Caco-2 (cell line): ENCODE results near the gene ACP7. TPM values are rescaled to one million over a fixed set of nuclear protein-coding genes. Genes with fewer than 3 reads are reported as not detected.
A peak's percentile ranks its signal among the peaks of the same experiment; 100 is the strongest.

ENCODE experiments used
- BruUV-seq: library from RNA; stranded (reverse); fragments of 400-500 nt; replicated peaks from 2 replicates; lab custom pipeline; 2021; lab: Mats Ljungman, UMichigan
- CTCF ChIA-PET: fragments of 300-600 bp; sonication (Branson Sonifier 250); formaldehyde crosslinking; loops from one replicate; lab custom pipeline; 2022; ENCODE audit warnings: antibody characterized with exemption; lab: Charles Lee
- POLR2A ChIA-PET: fragments of 300-600 bp; sonication (Branson Sonifier 250); formaldehyde crosslinking; loops from one replicate; lab custom pipeline; 2022; ENCODE audit warnings: antibody characterized with exemption; lab: Charles Lee
- DNase-seq, 2 experiments: peaks; one replicate each; pipeline versions ENCODE4 v3.0.0 to v3.0.0-alpha.2; 2020 to 2022
- H3K27me3 ChIP-seq: replicated peaks from 2 replicates; pipeline ENCODE4 v1.6.0; 2011; ENCODE audit warnings: low read length; ENCODE audit not compliant: control insufficient read depth, insufficient read depth
- H3K36me3 ChIP-seq: 2 replicates; pipeline ENCODE4 v1.5.1; 2011; ENCODE audit warnings: low read length; ENCODE audit not compliant: control insufficient read depth, insufficient read depth
- H3K4me1 ChIP-seq: fragments of 250-450 bp; sonication (Bioruptor Pico); 2 replicates; pipeline ENCODE4 v1.5.1; 2020; ENCODE audit warnings: mild to moderate bottlenecking
- H3K4me3 ChIP-seq: 2 replicates; pipeline ENCODE4 v1.5.1; 2011; ENCODE audit warnings: low read depth, mild to moderate bottlenecking, control low read depth, low read length
- H3K9me3 ChIP-seq: fragments of 250-450 bp; sonication (Bioruptor Pico); 2 replicates; pipeline ENCODE4 v1.5.1; 2020; ENCODE audit warnings: mild to moderate bottlenecking, moderate library complexity
- H3K27ac Mint-ChIP-seq: one replicate; pipeline ENCODE4 v1.8.0; 2022; ENCODE audit warnings: mixed read lengths; ENCODE audit not compliant: unreplicated experiment
- H3K27me3 Mint-ChIP-seq: one replicate; pipeline ENCODE4 v1.8.0; 2022; ENCODE audit warnings: mixed read lengths; ENCODE audit not compliant: insufficient read depth, unreplicated experiment
- H3K36me3 Mint-ChIP-seq: one replicate; pipeline ENCODE4 v1.8.0; 2022; ENCODE audit warnings: mild to moderate bottlenecking, mixed read lengths; ENCODE audit not compliant: insufficient read depth, unreplicated experiment
- H3K4me1 Mint-ChIP-seq: one replicate; pipeline ENCODE4 v1.8.0; 2022; ENCODE audit warnings: low read depth, mixed read lengths; ENCODE audit not compliant: unreplicated experiment
- H3K4me3 Mint-ChIP-seq: one replicate; pipeline ENCODE4 v1.8.0; 2022; ENCODE audit warnings: mild to moderate bottlenecking, moderate library complexity, mixed read lengths; ENCODE audit not compliant: unreplicated experiment
- H3K9me3 Mint-ChIP-seq: one replicate; pipeline ENCODE4 v1.8.0; 2022; ENCODE audit warnings: mixed read lengths; ENCODE audit not compliant: unreplicated experiment
- CTCF ChIP-seq, 2 experiments: fragments of 200-600 bp in 1 of 2; IDR thresholded peaks; 1 replicate in 1 of 2; 2 replicates in 1 of 2; pipeline versions ENCODE4 v1.5.1 to v1.8.0; 2011 to 2022; ENCODE audit warnings: antibody characterized with exemption in 1 of 2, control low read depth in 1 of 2, inconsistent platforms in 1 of 2, low read depth in 1 of 2, low read length in 1 of 2, mild to moderate bottlenecking in 1 of 2, moderate library complexity in 1 of 2; ENCODE audit not compliant: insufficient read depth in 1 of 2, severe bottlenecking in 1 of 2, unreplicated experiment in 1 of 2
- intact Hi-C: fragments of 100-400 bp; cut with micrococcal nuclease; formaldehyde crosslinking; loops from one replicate; pipeline ENCODE4 v1.10.0; 2022; ENCODE audit not compliant: unreplicated experiment
- total RNA-seq: library from RNA; stranded (reverse); gene quantifications from 2 replicates; pipeline ENCODE4 v1.2.3, GENCODE V29; 2022

The ACP7 gene
- total RNA-seq, 1 experiment from 2014 or later: 0.45 TPM

- DNase-seq: no peak
- no peak overlapping the region for H3K4me3 ChIP-seq
- no peak for TF ChIP-seq CTCF (IDR thresholded peaks at IDR 0.05; ENCODE audit: insufficient read depth in 1 of 2, low read depth in 1 of 2, low read length in 1 of 2, severe bottlenecking in 1 of 2, unreplicated experiment in 1 of 2)
- Mint-ChIP-seq H3K27ac (peak overlapping the region; percentile 91), H3K27me3 (no peaks in the 10 kb centered on the region), H3K4me3 (no peak overlapping the region), H3K36me3 (peaks cover 68% of the 10 kb centered on the region), H3K4me1 (peaks cover 66% of the 10 kb centered on the region), H3K9me3 (no peaks in the 10 kb centered on the region)
- intact Hi-C loops: no loop called here
- H3K27me3 ChIP-seq: no peaks in the 10 kb centered on the region
- BruUV-seq: no TSS peak
- H3K4me1 ChIP-seq: peaks cover 60% of the 10 kb centered on the region
- H3K36me3 ChIP-seq: no peaks in the 10 kb centered on the region; the same call in none of the 2 replicates
- ChIA-PET POLR2A (interaction anchor here (0.6 to 0.7 kb wide), 2 partner anchors 9 kb away, joined by 5 to 11 read pairs; no protein-coding TSS in a partner anchor), CTCF (no interaction called here)
- H3K9me3 ChIP-seq: peaks cover 4% of the 10 kb centered on the region; the same call in 1 of the 2 replicates
Observed at GRCh38 chr19:39135701-39136100, 51.5 kb downstream of the ACP7 start.

GRCh38 chr19:39136225-39136940 is 52.2 kb downstream of the ACP7 start:
- peaks cover 4% of the 10 kb centered on the region; the same call in 1 of the 2 replicates for H3K9me3 ChIP-seq
- no peak for TF ChIP-seq CTCF (IDR thresholded peaks at IDR 0.05; ENCODE audit: insufficient read depth in 1 of 2, low read depth in 1 of 2, low read length in 1 of 2, severe bottlenecking in 1 of 2, unreplicated experiment in 1 of 2)
- intact Hi-C loops: no loop called here
- Mint-ChIP-seq H3K36me3 (peaks cover 69% of the 10 kb centered on the region), H3K9me3 (no peaks in the 10 kb centered on the region), H3K4me3 (peak overlapping the region; percentile 2), H3K27me3 (no peaks in the 10 kb centered on the region), H3K4me1 (peaks cover 67% of the 10 kb centered on the region), H3K27ac (peak overlapping the region; percentile 91)
- no peaks in the 10 kb centered on the region for H3K27me3 ChIP-seq
- no peak for DNase-seq
- no peaks in the 10 kb centered on the region; the same call in none of the 2 replicates for H3K36me3 ChIP-seq
- H3K4me1 ChIP-seq: peaks cover 60% of the 10 kb centered on the region
- ChIA-PET POLR2A (no interaction called here), CTCF (no interaction called here)
- H3K4me3 ChIP-seq: no peak overlapping the region
- BruUV-seq: no TSS peak

GRCh38 chr19:39137131-39137530 is 53.0 kb downstream of the ACP7 start:
- no peak overlapping the region for H3K4me3 Mint-ChIP-seq
- H3K4me3 ChIP-seq: no peak overlapping the region
- peaks cover 68% of the 10 kb centered on the region for H3K4me1 Mint-ChIP-seq
- no TSS peak for BruUV-seq
- H3K27me3 Mint-ChIP-seq: no peaks in the 10 kb centered on the region
- ChIA-PET CTCF (no interaction called here), POLR2A (no interaction called here)
- peak overlapping the region; percentile 91 for H3K27ac Mint-ChIP-seq
- intact Hi-C loops: no loop called here
- peaks cover 4% of the 10 kb centered on the region; the same call in 1 of the 2 replicates for H3K9me3 ChIP-seq
- H3K27me3 ChIP-seq: no peaks in the 10 kb centered on the region
- H3K36me3 Mint-ChIP-seq: peaks cover 64% of the 10 kb centered on the region
- H3K4me1 ChIP-seq: peaks cover 65% of the 10 kb centered on the region
- H3K36me3 ChIP-seq: no peaks in the 10 kb centered on the region; the same call in none of the 2 replicates
- DNase-seq: no peak
- no peak for TF ChIP-seq CTCF (IDR thresholded peaks at IDR 0.05; ENCODE audit: insufficient read depth in 1 of 2, low read depth in 1 of 2, low read length in 1 of 2, severe bottlenecking in 1 of 2, unreplicated experiment in 1 of 2)
- H3K9me3 Mint-ChIP-seq: no peaks in the 10 kb centered on the region
